Fibroblast of skin of scalp (primary cell): ENCODE results near the gene SPAG17. TPM values are rescaled to one million over a fixed set of nuclear protein-coding genes. Genes with fewer than 3 reads are reported as not detected.

Experiments
- DNase-seq: peaks from one replicate; pipeline ENCODE4 v3.0.0-alpha.2; 2013
- polyA plus RNA-seq, 2 experiments: library from polyadenylated mRNA; unstranded; fragments of 120-200 nt; gene quantifications; one replicate each; pipeline ENCODE4 v1.2.1, GENCODE V29; 2013; ENCODE audit not compliant: insufficient read length in 2 of 2

The SPAG17 gene
- polyA plus RNA-seq (2013, experiment 1 of 2; ENCODE audit: insufficient read length) = 0.73 TPM
- 0.55 TPM for polyA plus RNA-seq (2013, experiment 2 of 2; ENCODE audit: insufficient read length)

DNA sequence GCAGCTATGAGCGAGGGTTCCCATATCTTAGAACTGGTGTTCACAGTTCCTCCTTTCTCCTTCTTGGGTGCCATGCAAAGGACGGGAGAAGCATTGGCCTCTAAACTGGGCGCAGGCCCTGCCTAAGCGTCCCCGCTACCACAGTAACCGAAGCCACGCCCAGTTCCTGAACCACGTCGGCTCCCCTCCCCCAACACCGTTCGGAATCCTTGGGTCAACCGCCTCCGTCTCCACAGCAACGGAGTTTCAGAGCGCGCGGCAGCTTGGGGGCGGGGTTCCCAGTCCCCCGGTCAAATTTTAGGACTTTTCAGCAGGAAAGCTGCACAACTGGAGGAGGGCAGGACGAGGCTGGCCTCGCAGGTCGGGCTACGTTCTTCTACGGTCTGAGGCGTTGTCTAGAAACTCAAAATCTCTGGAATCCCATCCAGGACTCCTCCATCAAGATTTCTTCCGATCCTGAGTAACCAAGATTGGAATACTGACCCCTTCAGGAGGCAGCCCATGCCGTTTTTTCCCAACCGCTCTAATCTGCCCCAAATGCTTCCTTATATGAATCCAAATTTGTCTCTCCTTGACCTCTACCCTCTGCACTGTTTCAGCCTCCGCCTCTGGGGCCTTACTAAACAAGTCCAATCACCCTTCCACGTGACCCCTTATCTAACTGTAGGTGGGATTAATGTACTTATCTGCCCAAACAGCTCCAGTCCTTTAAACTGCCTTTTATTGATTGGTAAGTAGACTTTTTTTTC lies at the start of gene SPAG17:
Gene SPAG17, minus strand, starts transcription at position 145 of the 749 bp plus-strand sequence. Its CDS starts 71 bp downstream, at position 74.
- DNase-seq = peak; percentile 78

- no peak for DNase-seq
Measured at GRCh38 chr1:118225471-118225870, 40.4 kb upstream of the SPAG17 start.

DNA sequence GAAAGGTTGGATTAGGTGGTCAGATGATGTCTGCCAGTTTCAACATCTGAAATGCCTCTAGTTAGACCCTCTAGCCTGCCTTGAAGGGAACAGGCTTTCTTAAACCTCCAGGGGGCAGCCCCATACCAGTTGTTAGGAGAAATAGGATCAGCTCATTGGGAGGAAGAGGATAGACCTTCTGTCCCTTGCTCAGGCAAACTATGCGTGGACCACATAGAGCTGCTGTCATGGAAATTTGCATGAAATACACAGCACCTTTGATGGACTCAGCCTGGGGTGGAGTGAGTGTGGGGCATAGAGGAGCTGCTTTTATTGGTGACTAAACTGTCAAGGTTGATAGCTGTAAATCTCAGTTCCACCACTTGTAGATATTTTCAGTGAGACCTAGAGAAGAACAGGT lies 38.4 kb upstream of the SPAG17 start:
- DNase-seq = peak; percentile 66

DNA sequence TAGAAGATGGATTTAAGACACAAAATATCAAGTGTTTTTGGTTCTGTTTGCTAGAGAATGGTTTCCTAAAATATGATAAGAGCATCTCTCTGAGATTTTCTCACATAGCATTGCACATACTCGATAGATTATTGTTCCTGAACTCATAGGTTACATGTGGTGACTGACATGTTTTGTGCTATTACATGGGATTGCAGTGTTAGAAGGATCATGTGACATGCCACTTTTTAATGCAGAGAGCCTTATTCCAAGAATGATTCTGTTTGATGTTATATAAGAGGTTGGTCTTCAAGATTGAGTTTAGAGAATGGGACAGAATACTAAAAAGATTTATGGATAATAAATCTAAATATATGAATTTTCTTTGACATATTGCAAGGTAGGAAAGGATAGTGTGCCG lies 34.4 kb upstream of the SPAG17 start:
- no peak for DNase-seq

- peak; percentile 13 for DNase-seq
Measured at GRCh38 chr1:118217141-118217838, 32.3 kb upstream of the SPAG17 start.

- no peak for DNase-seq
Measured at GRCh38 chr1:118214866-118215265, 29.8 kb upstream of the SPAG17 start.

- DNase-seq = no peak
Measured at GRCh38 chr1:118210723-118211110, 25.7 kb upstream of the SPAG17 start.

GRCh38 chr1:118210051-118210722 lies 25.2 kb upstream of the SPAG17 start:
- DNase-seq = no peak

GRCh38 chr1:118209648-118210047 lies 24.6 kb upstream of the SPAG17 start:
- no peak for DNase-seq

GRCh38 chr1:118206966-118207365 lies 21.9 kb upstream of the SPAG17 start:
- DNase-seq = no peak

DNA sequence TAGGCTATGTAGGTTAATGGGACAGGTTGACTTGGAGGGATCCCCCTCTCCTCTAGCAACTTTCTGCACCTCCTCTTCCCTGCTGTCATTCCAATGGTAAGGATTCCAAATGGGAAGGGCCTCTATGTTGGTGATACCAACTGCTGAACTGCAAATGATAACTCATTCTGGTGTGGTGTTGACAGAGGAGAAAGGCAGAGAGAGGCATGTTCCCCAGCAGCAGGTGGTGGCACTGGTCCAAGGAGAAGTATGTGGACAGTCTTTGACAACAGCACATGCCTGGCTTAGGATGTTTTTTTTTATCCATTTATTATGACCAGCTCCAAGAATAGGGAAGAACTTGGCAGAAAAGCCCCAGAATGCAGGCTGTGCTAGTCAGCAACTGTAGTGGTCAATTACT lies 19.6 kb upstream of the SPAG17 start:
- DNase-seq = peak; percentile 57

DNA sequence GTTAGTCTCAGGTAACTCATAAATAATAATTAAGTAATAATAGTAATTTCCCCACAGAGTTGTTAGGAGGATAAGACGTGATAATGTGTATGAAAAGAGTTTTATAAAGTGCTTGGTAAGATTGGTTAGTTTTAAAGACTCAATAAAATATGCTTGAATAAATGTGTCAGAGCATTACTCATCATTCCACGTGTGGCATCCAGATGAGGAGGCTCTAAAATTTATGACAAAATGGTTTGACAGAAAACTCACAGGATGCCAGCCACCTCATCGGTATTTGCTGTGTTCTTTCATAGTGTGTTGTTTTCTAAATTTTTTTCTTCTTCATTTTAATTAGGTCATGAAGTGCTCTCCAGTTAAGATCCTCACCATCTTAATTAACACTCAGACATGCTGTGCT lies 19.1 kb upstream of the SPAG17 start:
- peak; percentile 36 for DNase-seq

DNA sequence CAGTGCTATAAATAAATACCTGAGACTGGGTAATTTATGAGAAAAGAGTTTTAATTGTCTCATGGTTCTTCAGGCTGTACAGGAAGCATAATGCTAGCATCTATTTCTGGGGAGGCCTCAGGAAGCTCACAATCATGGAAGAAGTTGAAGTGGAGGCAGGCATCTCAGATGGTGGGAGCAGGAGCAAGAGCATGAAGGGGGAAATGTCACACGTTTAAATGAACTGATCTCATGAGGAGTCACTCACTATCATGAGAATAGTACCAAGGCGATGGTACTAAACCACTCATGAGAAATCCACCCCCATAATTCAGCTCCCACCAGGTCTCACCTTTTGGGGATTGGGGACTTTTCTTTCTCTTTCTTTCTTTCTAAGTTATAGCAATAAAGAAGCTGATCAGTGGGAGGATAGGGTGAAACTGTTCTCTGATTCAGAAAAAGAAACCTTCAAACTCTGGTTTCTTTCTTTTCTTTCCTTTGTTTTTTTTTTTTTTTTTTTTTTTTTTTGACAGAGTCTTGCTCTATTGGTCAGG lies 17.1 kb upstream of the SPAG17 start:
- no peak for DNase-seq

DNA sequence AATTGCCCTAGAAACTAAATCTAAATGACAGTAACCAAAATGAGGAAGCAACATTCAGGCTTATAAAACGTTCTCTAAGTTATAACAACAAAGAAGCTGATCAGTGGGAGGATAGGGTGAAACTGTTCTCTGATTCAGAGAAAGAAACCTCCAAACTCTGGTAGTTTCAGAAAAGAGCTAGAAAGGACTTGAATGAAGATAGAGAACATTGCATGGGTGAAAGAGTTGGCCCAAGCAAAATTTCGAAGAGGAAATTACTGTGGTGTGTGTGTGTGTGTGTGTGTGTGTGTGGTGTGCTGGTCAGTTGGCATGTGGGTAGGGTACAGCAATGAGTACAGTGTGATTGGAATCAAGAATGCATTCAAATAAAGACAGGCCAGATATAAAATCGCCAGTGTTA lies 16.5 kb upstream of the SPAG17 start:
- no peak for DNase-seq

DNA sequence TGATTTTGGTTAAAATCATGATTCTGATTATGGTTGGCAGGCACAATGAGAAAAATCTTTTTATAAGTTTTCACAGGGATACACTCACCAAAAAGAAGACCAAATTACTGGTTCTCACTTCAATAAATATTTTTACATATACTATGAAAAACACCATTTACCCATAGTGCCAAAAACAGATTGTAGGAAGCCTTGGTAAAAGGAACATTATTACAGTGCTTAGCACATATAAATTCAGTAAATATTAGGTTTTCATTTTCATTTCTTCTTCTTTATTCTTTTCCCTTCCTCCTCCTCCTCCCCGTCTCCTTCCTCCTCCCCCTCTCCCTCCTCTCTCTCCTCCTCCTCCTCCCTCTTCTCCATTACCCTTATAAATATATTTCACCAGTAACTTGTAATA lies 15.8 kb upstream of the SPAG17 start:
- no peak for DNase-seq

GRCh38 chr1:118190561-118190960 lies 5.5 kb upstream of the SPAG17 start:
- DNase-seq = no peak

DNA sequence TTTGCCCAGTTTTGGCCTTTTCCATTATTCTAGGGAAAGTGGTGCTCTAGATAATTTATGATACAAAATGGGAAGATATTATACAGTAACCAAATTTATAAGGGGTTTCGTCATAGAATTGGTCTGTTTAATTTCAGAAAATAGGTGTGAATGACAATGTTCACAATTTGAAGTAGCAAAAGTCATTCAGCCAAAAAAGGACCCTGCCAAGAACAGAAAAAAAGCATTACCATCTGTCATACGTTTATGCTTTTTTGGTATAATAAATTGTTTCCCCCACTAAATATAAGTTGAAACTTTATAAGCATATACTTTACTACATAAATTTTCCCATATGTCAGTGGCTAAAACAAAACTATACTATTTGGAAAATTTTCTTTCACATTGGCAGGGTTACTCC lies 4.5 kb upstream of the SPAG17 start:
- DNase-seq = no peak

GRCh38 chr1:118188411-118188810 lies 3.4 kb upstream of the SPAG17 start:
- DNase-seq = no peak

- DNase-seq = no peak
Measured at GRCh38 chr1:118186026-118186425, 998 bp upstream of the SPAG17 start.

DNA sequence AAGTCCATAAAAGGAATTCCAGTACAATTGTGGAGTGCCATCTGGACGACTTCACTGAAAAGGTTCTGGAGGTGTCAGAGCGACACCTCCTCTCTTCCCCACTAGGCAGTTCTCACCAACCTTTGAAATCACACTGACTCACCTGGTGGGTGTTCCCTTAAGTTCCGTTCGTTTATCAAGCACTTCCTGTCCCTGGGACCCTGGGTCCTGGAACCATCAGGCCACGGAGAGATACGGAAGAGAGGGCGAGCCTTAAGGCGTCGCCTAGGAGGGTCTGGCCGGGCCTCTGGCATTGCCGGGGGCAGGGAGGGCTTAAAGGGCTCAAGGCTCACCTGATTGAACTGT lies 317 bp downstream of the SPAG17 start:
- no peak for DNase-seq

DNA sequence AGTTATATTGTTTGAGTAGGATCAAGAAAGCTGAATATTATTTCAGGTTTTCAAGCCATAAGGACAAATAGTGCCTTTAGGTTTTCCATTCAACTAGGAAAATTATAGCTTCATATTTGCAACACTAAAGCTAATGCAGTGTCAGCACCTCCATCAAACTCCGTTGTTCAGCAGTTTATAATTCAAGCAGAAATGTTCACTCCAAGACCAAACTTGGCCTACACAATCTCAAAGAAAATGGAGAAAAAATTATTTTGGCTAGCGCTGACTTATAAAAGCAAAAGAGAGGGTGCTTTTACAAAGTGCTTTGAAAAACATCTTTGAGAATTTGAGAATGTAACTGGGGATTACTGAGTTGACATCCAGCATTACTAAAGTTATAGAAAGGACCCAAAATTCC lies 1.4 kb downstream of the SPAG17 start:
- no peak for DNase-seq

DNA sequence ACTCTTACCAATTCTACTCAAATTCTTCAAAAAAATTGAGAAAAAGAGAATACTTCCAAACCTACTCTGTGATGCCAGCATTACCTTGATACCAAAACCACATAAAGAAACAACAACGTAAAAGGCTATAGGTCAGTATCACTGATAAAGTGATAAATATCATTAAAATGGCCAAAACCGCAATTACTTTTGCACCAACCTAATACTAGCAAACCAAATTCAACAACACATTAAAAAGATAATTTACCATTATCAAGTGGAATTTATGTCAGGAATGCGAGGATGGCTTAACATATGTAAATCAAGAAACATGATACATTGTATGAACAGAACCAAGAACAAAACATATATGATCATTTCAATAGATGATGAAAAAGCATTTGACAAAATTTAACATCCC lies 7.0 kb downstream of the SPAG17 start:
- no peak for DNase-seq

DNA sequence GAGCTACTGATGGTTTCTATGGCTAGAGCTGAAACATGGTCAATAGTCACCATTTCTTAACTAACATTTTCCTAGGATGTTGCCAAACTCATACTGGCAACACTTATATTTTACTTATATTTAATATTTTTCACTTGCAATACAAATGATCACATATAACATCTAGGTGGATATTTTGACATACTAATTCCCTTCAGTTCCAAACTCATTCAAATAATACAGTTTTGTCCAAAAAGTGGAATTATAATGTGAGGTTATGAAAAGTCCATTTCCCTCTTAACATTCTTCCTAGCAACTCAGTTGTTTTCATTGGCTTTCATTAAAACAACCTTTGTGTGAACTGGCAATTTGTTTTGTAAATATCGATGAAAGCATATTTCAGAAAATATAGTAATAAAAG lies 16.0 kb downstream of the SPAG17 start:
- no peak for DNase-seq
